HepG2 (cell line): ENCODE results near the gene FRK. TPM values are rescaled to one million over a fixed set of nuclear protein-coding genes. Genes with fewer than 3 reads are reported as not detected.

Source experiments
- ATAC-seq: fragments of 200-7000 bp; cut with Tn5 transposase; 3 replicates; pipeline ENCODE4 v1.9.1; 2020; ENCODE audit warnings: mild to moderate bottlenecking, moderate library complexity
- BruUV-seq: library from RNA; stranded (reverse); fragments of 400-500 nt; replicated peaks from 2 replicates; lab custom pipeline; 2021; lab: Mats Ljungman, UMichigan
- CTCF ChIA-PET: fragments of 300-600 bp; formaldehyde crosslinking; extraction: SDS; loops from one replicate; lab custom pipeline; 2021; ENCODE audit warnings: low total read pairs, inconsistent platforms, low intra/inter-chr PET ratio; lab: Yijun Ruan, JAX
- POLR2A ChIA-PET: fragments of 350-600 bp; sonication (Branson Sonifier 250); formaldehyde crosslinking; loops from one replicate; lab custom pipeline; 2020; ENCODE audit warnings: antibody characterized with exemption, inconsistent platforms; lab: Yijun Ruan, JAX
- DNase-seq: peaks from one replicate; pipeline ENCODE4 v3.0.0-alpha.2; 2015; ENCODE audit warnings: low spot score
- FAIRE-seq: peaks from 3 replicates; lab custom pipeline; 2011; peaks lifted over from hg19 to GRCh38; lab: Jason Lieb, UNC
- H2AFZ ChIP-seq: one replicate; pipeline ENCODE4 v1.6.1; 2011; ENCODE audit warnings: low read length, inconsistent platforms
- H3K27ac ChIP-seq: fragments of 300-600 bp; 3 replicates; pipeline ENCODE4 v1.8.0; 2011; ENCODE audit warnings: mixed run types, mild to moderate bottlenecking, mixed read lengths, low read length, inconsistent platforms; ENCODE audit not compliant: insufficient read depth; ENCODE audit errors: extremely low read length
- H3K27me3 ChIP-seq, 2 experiments: fragments of 200-600 bp in 1 of 2; 2 replicates in 1 of 2; 3 replicates in 1 of 2; pipeline versions ENCODE4 v1.6.0 to v1.8.0; 2011; ENCODE audit warnings: low read length in 2 of 2, mild to moderate bottlenecking in 2 of 2, moderate library complexity in 2 of 2, inconsistent platforms in 1 of 2; ENCODE audit not compliant: insufficient read depth in 2 of 2, control insufficient read depth in 1 of 2
- H3K36me3 ChIP-seq, 2 experiments: fragments of 200-600 bp in 1 of 2; replicated peaks in 1 of 2; 2 replicates in 1 of 2; 3 replicates in 1 of 2; pipeline versions ENCODE4 v1.5.1 to v1.8.0; 2011; ENCODE audit warnings: low read length in 2 of 2, inconsistent platforms in 1 of 2; ENCODE audit not compliant: insufficient read depth in 2 of 2, control insufficient read depth in 1 of 2
- H3K4me1 ChIP-seq: 2 replicates; pipeline ENCODE4 v1.5.1; 2012; ENCODE audit warnings: low read length, inconsistent platforms; ENCODE audit not compliant: insufficient read depth
- H3K4me2 ChIP-seq: 2 replicates; pipeline ENCODE4 v1.6.0; 2011; ENCODE audit warnings: low read depth, low read length, inconsistent platforms
- H3K4me3 ChIP-seq, 3 experiments: fragments of 200-600 bp in 1 of 3; sonication (generic), shearing (Covaris generic) in 1 of 3; replicated peaks in 1 of 3; 2 replicates each; pipeline ENCODE4 v1.5.1; 2011 to 2016; ENCODE audit warnings: low read length in 3 of 3, inconsistent platforms in 2 of 3, low read depth in 2 of 3, mild to moderate bottlenecking in 2 of 3, control low read depth in 1 of 3, mixed read lengths in 1 of 3; ENCODE audit not compliant: insufficient read depth in 1 of 3
- H3K79me2 ChIP-seq: one replicate; pipeline ENCODE4 v1.6.1; 2011; ENCODE audit warnings: low read length, inconsistent platforms; ENCODE audit not compliant: insufficient read depth
- H3K9ac ChIP-seq: 2 replicates; pipeline ENCODE4 v1.6.0; 2011; ENCODE audit warnings: mild to moderate bottlenecking, low read depth, low read length, inconsistent platforms; ENCODE audit not compliant: insufficient read depth
- H3K9me3 ChIP-seq: 2 replicates; pipeline ENCODE4 v1.5.1; 2012; ENCODE audit warnings: mild to moderate bottlenecking, low read length
- H4K20me1 ChIP-seq: 2 replicates; pipeline ENCODE4 v1.6.0; 2011; ENCODE audit warnings: inconsistent platforms, mild to moderate bottlenecking, low read length, moderate library complexity; ENCODE audit not compliant: insufficient read depth
- CBX2 ChIP-seq, 2 experiments: fragments of 200-600 bp in 1 of 2; sonication (generic); formaldehyde crosslinking in 1 of 2; IDR thresholded peaks; 2 replicates each; pipeline versions ENCODE4 v1.7.0 to v1.8.1; 2018 to 2022; ENCODE audit warnings: low read depth in 2 of 2, low read length in 1 of 2, mild to moderate bottlenecking in 1 of 2, missing genetic modification reagents in 1 of 2
- CEBPG ChIP-seq: IDR thresholded peaks from 2 replicates; pipeline ENCODE4 v1.6.1; 2016
- HDAC2 ChIP-seq: sonication (generic); formaldehyde crosslinking; IDR thresholded peaks from 2 replicates; pipeline ENCODE4 v1.4.0; 2020; ENCODE audit warnings: missing genetic modification reagents
- ISL2 ChIP-seq: sonication (generic); formaldehyde crosslinking; IDR thresholded peaks from 2 replicates; pipeline ENCODE4 v1.5.0; 2020; ENCODE audit warnings: missing genetic modification reagents
- KDM5B ChIP-seq: sonication (generic); formaldehyde crosslinking; IDR thresholded peaks from 2 replicates; pipeline ENCODE4 v1.4.0; 2020; ENCODE audit warnings: missing genetic modification reagents, mild to moderate bottlenecking, borderline replicate concordance
- LCORL ChIP-seq, 2 experiments: fragments of 450-650 bp in 1 of 2; sonication (generic) in 1 of 2; formaldehyde crosslinking in 1 of 2; IDR thresholded peaks; 2 replicates each; pipeline versions ENCODE4 v1.5.0 to v1.6.1; 2017 to 2020; ENCODE audit warnings: antibody characterized with exemption in 1 of 2, missing genetic modification reagents in 1 of 2
- NR2C2 ChIP-seq: sonication (generic); formaldehyde crosslinking; IDR thresholded peaks from 2 replicates; pipeline ENCODE4 v1.4.0; 2020; ENCODE audit warnings: missing genetic modification reagents, mild to moderate bottlenecking, moderate library complexity, borderline replicate concordance
- SAFB2 ChIP-seq: sonication (generic); formaldehyde crosslinking; IDR thresholded peaks from 2 replicates; pipeline ENCODE4 v1.5.1; 2020; ENCODE audit warnings: missing genetic modification reagents, low read depth, mild to moderate bottlenecking, borderline replicate concordance
- SALL2 ChIP-seq: sonication (generic); formaldehyde crosslinking; IDR thresholded peaks from 2 replicates; pipeline ENCODE4 v1.8.1; 2023; ENCODE audit warnings: mild to moderate bottlenecking, missing genetic modification reagents, inconsistent platforms
- XBP1 ChIP-seq: sonication (generic); formaldehyde crosslinking; IDR thresholded peaks from 2 replicates; pipeline ENCODE4 v1.5.0; 2020; ENCODE audit warnings: missing genetic modification reagents
- ZFP37 ChIP-seq: sonication (generic); formaldehyde crosslinking; IDR thresholded peaks from 2 replicates; pipeline ENCODE4 v1.4.0; 2020; ENCODE audit warnings: missing genetic modification reagents, borderline replicate concordance
- ZNF143 ChIP-seq: sonication (generic); formaldehyde crosslinking; IDR thresholded peaks from 2 replicates; pipeline ENCODE4 v1.4.0; 2020; ENCODE audit warnings: missing genetic modification reagents
- ZNF251 ChIP-seq: sonication (generic); formaldehyde crosslinking; IDR thresholded peaks from 2 replicates; pipeline ENCODE4 v1.9.0; 2021; ENCODE audit warnings: mild to moderate bottlenecking, missing genetic modification reagents
- ZNF292 ChIP-seq: sonication (generic); formaldehyde crosslinking; IDR thresholded peaks from 2 replicates; pipeline ENCODE4 v1.8.1; 2022; ENCODE audit warnings: mild to moderate bottlenecking, low read depth, missing genetic modification reagents, borderline replicate concordance
- ZNF329 ChIP-seq: sonication (generic); formaldehyde crosslinking; IDR thresholded peaks from 2 replicates; pipeline ENCODE4 v1.9.0; 2021; ENCODE audit warnings: low read depth, mild to moderate bottlenecking, missing genetic modification reagents
- ZNF672 ChIP-seq: sonication (generic); formaldehyde crosslinking; IDR thresholded peaks from 2 replicates; pipeline ENCODE4 v1.8.1; 2022; ENCODE audit warnings: missing genetic modification reagents
- WGBS: methylation state at CpG from one replicate; pipeline ENCODE4 v1.1.6; 2017; ENCODE audit warnings: low lambda C conversion rate; 5-methylcytosine and 5-hydroxymethylcytosine counted together
- in situ Hi-C: cut with HindIII; loops from 2 replicates; pipeline ENCODE4 v1.10.0; 2017; ENCODE audit warnings: low pct_unique_long_range_greater_than_20kb; ENCODE audit not compliant: extremely low pct_ligation_motif_present
- intact Hi-C: fragments of 100-400 bp; cut with micrococcal nuclease; formaldehyde crosslinking; loops from one replicate; pipeline ENCODE4 v1.10.0; 2022; ENCODE audit not compliant: unreplicated experiment
- polyA plus RNA-seq, 8 experiments: library from polyadenylated mRNA; depleted of rRNA in 3 of 8; stranded (reverse) in 7 of 8; unstranded in 1 of 8; fragments of >200 nt; fragmentation: Illumina TruSeq in 4 of 8; extraction: Trizol in 4 of 8; gene quantifications; 2 replicates each; pipeline versions ENCODE4 v1.2.1 to v1.2.3, GENCODE V29; 2011 to 2016; ENCODE audit warnings: low read depth in 4 of 8, missing spikeins in 1 of 8, mixed read lengths in 1 of 8; ENCODE audit not compliant: insufficient read depth in 1 of 8
- total RNA-seq, 5 experiments: library from RNA; depleted of rRNA; stranded (reverse); fragments of >200 nt; fragmentation: Illumina TruSeq; extraction: Trizol; gene quantifications; 2 replicates each; pipeline ENCODE4 v1.2.3, GENCODE V29; 2016; ENCODE audit warnings: low read depth in 1 of 5
- TF ChIP-seq, protein P1 (sequence below): sonication (generic); formaldehyde crosslinking; conservative IDR thresholded peaks from 2 replicates; pipeline ENCODE4 v1.8.0; 2022; ENCODE audit warnings: mild to moderate bottlenecking, moderate library complexity, missing genetic modification reagents
- TF ChIP-seq, protein P2 (sequence below): IDR thresholded peaks from 2 replicates; pipeline ENCODE4 v1.6.1; 2016; ENCODE audit warnings: control low read depth

FRK gene
- total and polyA plus RNA-seq, 2 of the 13 experiments (the other 11 are each of a cell fraction or from before 2014, with no cell fraction given): 1.3 to 2.9 TPM

DNA sequence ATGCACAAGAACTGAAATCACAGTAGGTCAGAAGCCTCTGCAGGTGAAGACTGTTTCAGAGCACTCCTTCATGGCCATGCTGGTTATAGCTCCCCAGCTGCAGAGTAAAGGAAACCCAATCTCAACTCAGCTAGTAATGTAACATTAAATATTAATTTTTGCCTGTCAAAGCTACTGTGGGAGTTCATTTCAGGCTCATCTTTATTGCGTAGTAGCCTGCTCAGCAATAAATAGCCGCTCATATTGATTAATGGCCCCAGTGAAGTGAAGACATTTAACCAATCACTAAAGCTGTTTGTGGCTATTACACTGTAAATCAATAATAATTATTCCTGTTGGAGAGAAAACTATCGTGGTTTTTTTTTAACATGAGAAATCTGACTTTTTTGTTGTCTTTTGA is 101.7 kb downstream of the FRK start:
- Histone ChIP-seq H3K79me2 (no peaks in the 10 kb centered on the region), H3K36me3 (no peaks in the 10 kb centered on the region; a peak in 1 of 5 replicates)
- WGBS: 66% methylated on average over 3 of the region's 3 CpGs
- TF ChIP-seq ISL2: no peak
- no peak for TF ChIP-seq CBX2 (IDR thresholded peaks at IDR 0.05; ENCODE audit: low read depth, low read length)
- TF ChIP-seq CBX2 (CRISPR knock-in tag; IDR thresholded peaks at IDR 0.05; ENCODE audit: low read depth): no peak
- TF ChIP-seq, all 625 proteins: peak for 0
- CTCF ChIA-PET: no interaction called here
- H3K27ac ChIP-seq: no peak overlapping the region
- no peak for FAIRE-seq
- H3K4me1 ChIP-seq: no peaks in the 10 kb centered on the region
- intact Hi-C loops: no loop called here
- no TSS peak for BruUV-seq
- ATAC-seq: no peak
- H3K27me3 ChIP-seq: no peaks in the 10 kb centered on the region
- in situ Hi-C loops: no loop called here
- POLR2A ChIA-PET: no interaction called here
- no peak overlapping the region for H3K9ac ChIP-seq
- H3K4me3 ChIP-seq: no peak overlapping the region
- no peak for DNase-seq
- no peak overlapping the region for H2AFZ ChIP-seq
- no peaks in the 10 kb centered on the region for H3K9me3 ChIP-seq
- H3K4me2 ChIP-seq: no peak overlapping the region
- H4K20me1 ChIP-seq: no peaks in the 10 kb centered on the region

DNA sequence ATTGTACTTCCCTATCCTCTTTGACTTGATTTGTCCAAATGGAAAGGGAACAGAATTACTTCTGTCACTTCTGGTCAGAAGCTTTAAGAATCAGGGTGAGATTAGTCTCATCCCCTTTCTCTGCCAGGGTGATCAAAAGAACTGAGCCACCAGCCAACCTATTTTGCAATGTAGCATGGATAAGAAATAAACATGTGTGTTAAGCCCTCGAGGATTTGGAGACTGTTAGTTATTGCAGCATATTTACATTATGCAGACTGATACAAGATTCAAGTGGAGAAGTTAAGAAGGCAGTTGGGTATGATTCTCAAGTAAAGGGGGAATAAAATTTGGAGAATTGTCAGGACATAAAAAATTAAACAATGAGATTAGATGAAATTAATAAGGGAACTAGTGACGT is 106.0 kb downstream of the FRK start:
- POLR2A ChIA-PET: no interaction called here
- Histone ChIP-seq H3K9ac (no peak overlapping the region), H3K4me1 (no peaks in the 10 kb centered on the region), H3K27me3 (no peaks in the 10 kb centered on the region), H3K27ac (no peak overlapping the region), H3K4me2 (no peak overlapping the region), H3K9me3 (no peaks in the 10 kb centered on the region), H3K79me2 (no peaks in the 10 kb centered on the region), H3K36me3 (no peaks in the 10 kb centered on the region; a peak in 1 of 5 replicates), H3K4me3 (no peak overlapping the region), H4K20me1 (no peaks in the 10 kb centered on the region), H2AFZ (no peak overlapping the region)
- no peak for DNase-seq
- no TSS peak for BruUV-seq
- WGBS: 76% methylated on average over 2 of the region's 2 CpGs
- in situ Hi-C loops: no loop called here
- no peak for ATAC-seq
- CTCF ChIA-PET: no interaction called here
- FAIRE-seq: no peak
- TF ChIP-seq NR2C2 (CRISPR knock-in tag) (no peak), XBP1 (CRISPR knock-in tag) (no peak), ZNF251 (CRISPR knock-in tag) (no peak), ZNF292 (no peak), LCORL (IDR thresholded peaks at IDR 0.05) (no peak), LCORL (CRISPR knock-in tag; IDR thresholded peaks at IDR 0.05) (no peak), ZFP37 (CRISPR knock-in tag) (no peak), CEBPG (CRISPR knock-in tag) (no peak), SAFB2 (no peak), ZNF329 (CRISPR knock-in tag) (no peak), ZNF672 (CRISPR knock-in tag) (no peak), SALL2 (no peak), ZNF143 (CRISPR knock-in tag) (no peak), KDM5B (no peak), HDAC2 (CRISPR knock-in tag) (no peak)
- TF ChIP-seq, protein P1, sequence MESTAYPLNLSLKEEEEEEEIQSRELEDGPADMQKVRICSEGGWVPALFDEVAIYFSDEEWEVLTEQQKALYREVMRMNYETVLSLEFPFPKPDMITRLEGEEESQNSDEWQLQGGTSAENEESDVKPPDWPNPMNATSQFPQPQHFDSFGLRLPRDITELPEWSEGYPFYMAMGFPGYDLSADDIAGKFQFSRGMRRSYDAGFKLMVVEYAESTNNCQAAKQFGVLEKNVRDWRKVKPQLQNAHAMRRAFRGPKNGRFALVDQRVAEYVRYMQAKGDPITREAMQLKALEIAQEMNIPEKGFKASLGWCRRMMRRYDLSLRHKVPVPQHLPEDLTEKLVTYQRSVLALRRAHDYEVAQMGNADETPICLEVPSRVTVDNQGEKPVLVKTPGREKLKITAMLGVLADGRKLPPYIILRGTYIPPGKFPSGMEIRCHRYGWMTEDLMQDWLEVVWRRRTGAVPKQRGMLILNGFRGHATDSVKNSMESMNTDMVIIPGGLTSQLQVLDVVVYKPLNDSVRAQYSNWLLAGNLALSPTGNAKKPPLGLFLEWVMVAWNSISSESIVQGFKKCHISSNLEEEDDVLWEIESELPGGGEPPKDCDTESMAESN (CRISPR knock-in tag): no peak
- TF ChIP-seq, protein P2, sequence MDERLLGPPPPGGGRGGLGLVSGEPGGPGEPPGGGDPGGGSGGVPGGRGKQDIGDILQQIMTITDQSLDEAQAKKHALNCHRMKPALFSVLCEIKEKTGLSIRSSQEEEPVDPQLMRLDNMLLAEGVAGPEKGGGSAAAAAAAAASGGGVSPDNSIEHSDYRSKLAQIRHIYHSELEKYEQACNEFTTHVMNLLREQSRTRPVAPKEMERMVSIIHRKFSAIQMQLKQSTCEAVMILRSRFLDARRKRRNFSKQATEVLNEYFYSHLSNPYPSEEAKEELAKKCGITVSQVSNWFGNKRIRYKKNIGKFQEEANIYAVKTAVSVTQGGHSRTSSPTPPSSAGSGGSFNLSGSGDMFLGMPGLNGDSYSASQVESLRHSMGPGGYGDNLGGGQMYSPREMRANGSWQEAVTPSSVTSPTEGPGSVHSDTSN (CRISPR knock-in tag): no peak
- intact Hi-C loops: no loop called here
